ENCODE results near the gene SRSF8.

- no peak for TF ChIP-seq CTCF (IDR thresholded peaks at IDR 0.05)
- TF ChIP-seq ZFX (IDR thresholded peaks at IDR 0.05; ENCODE audit: borderline replicate concordance) = no peak
Measured at GRCh38 chr11:95086151-95086550, 19.4 kb downstream of the SRSF8 start.
